Stimulated activated CD4-positive, alpha-beta T cell treated with anti-CD3 and anti-CD28 coated beads, Interleukin-4, amount 100 ng/mL, for 1 hour (primary cell): ENCODE results near the gene LNX2.

ENCODE experiments used
- DNase-seq: peaks from one replicate; pipeline ENCODE4 v3.0.0-alpha.2; 2020

Gene LNX2

GRCh38 chr13:27620377-27621115 lies at the start of gene LNX2:
Gene LNX2 (minus strand): TSS chr13:27620529. CDS start chr13:27581703, 38,826 bp downstream.
- peak; percentile 97 for DNase-seq

- DNase-seq, result no peak
Measured at GRCh38 chr13:27667946-27668345, 47.6 kb upstream of the LNX2 start.

GRCh38 chr13:27666951-27667350 lies 46.6 kb upstream of the LNX2 start:
- DNase-seq, result no peak

GRCh38 chr13:27665761-27666160 lies 45.4 kb upstream of the LNX2 start:
- no peak for DNase-seq

- DNase-seq, result no peak
Measured at GRCh38 chr13:27665333-27665732, 45.0 kb upstream of the LNX2 start.

GRCh38 chr13:27663947-27664346 lies 43.6 kb upstream of the LNX2 start:
- no peak for DNase-seq

- DNase-seq, result no peak
Measured at GRCh38 chr13:27662738-27663470, 42.6 kb upstream of the LNX2 start.

- no peak for DNase-seq
Measured at GRCh38 chr13:27661017-27661416, 40.7 kb upstream of the LNX2 start.

GRCh38 chr13:27660511-27660910 lies 40.2 kb upstream of the LNX2 start:
- DNase-seq, result no peak

- DNase-seq, result no peak
Measured at GRCh38 chr13:27659145-27659865, 39.0 kb upstream of the LNX2 start.

- no peak for DNase-seq
Measured at GRCh38 chr13:27658546-27658945, 38.2 kb upstream of the LNX2 start.

- DNase-seq, result no peak
Measured at GRCh38 chr13:27657724-27658123, 37.4 kb upstream of the LNX2 start.

- DNase-seq, result no peak
Measured at GRCh38 chr13:27654816-27655215, 34.5 kb upstream of the LNX2 start.

- DNase-seq, result no peak
Measured at GRCh38 chr13:27654059-27654458, 33.7 kb upstream of the LNX2 start.

GRCh38 chr13:27650312-27650711 lies 30.0 kb upstream of the LNX2 start:
- DNase-seq, result no peak

- no peak for DNase-seq
Measured at GRCh38 chr13:27644302-27644701, 24.0 kb upstream of the LNX2 start.

GRCh38 chr13:27643334-27644132 lies 23.2 kb upstream of the LNX2 start:
- no peak for DNase-seq

GRCh38 chr13:27641711-27642502 lies 21.6 kb upstream of the LNX2 start:
- no peak for DNase-seq

GRCh38 chr13:27639186-27639585 lies 18.9 kb upstream of the LNX2 start:
- DNase-seq, result no peak

- no peak for DNase-seq
Measured at GRCh38 chr13:27638521-27638920, 18.2 kb upstream of the LNX2 start.

GRCh38 chr13:27638001-27638400 lies 17.7 kb upstream of the LNX2 start:
- no peak for DNase-seq

- no peak for DNase-seq
Measured at GRCh38 chr13:27637289-27637626, 16.9 kb upstream of the LNX2 start.
